CD14-positive monocyte (primary cell): ENCODE data around the gene TNIK. TPM values are rescaled to one million over a fixed set of nuclear protein-coding genes. Genes with fewer than 3 reads are reported as not detected.

Experiments used
- DNase-seq, 3 donors: peaks; one replicate each; pipeline ENCODE4 v3.0.0-alpha.2; 2011 to 2022
- H2AFZ ChIP-seq: 2 replicates; pipeline ENCODE4 v1.6.0; 2012; ENCODE audit warnings: mild to moderate bottlenecking, low read depth, low read length, inconsistent platforms; ENCODE audit not compliant: insufficient read depth, poor library complexity, severe bottlenecking
- H3K27ac ChIP-seq, 2 donors: 1 replicate in 1 of 2; 2 replicates in 1 of 2; pipeline ENCODE4 v1.5.1; 2012 to 2013; ENCODE audit warnings: low read length in 2 of 2, control low read depth in 1 of 2, inconsistent platforms in 1 of 2, low read depth in 1 of 2, mild to moderate bottlenecking in 1 of 2
- H3K27me3 ChIP-seq, 2 donors: one replicate each; pipeline versions ENCODE4 v1.6.0 to v1.6.1; 2011 to 2013; ENCODE audit warnings: low read length in 2 of 2; ENCODE audit not compliant: control insufficient read depth in 2 of 2, insufficient read depth in 2 of 2
- H3K36me3 ChIP-seq, 2 donors: replicated peaks in 1 of 2; 1 replicate in 1 of 2; 2 replicates in 1 of 2; pipeline versions ENCODE4 v1.5.1 to v1.6.1; 2012 to 2013; ENCODE audit warnings: low read length in 2 of 2, control low read depth in 1 of 2, inconsistent platforms in 1 of 2, mild to moderate bottlenecking in 1 of 2; ENCODE audit not compliant: insufficient read depth in 2 of 2, control insufficient read depth in 1 of 2
- H3K4me1 ChIP-seq, 2 donors: 1 replicate in 1 of 2; 2 replicates in 1 of 2; pipeline versions ENCODE4 v1.5.1 to v1.6.1; 2012 to 2013; ENCODE audit warnings: low read length in 2 of 2, control low read depth in 1 of 2, inconsistent platforms in 1 of 2, mild to moderate bottlenecking in 1 of 2, moderate library complexity in 1 of 2; ENCODE audit not compliant: insufficient read depth in 2 of 2, control insufficient read depth in 1 of 2
- H3K4me2 ChIP-seq: replicated peaks from 2 replicates; pipeline ENCODE3; 2012; ENCODE audit warnings: low read length, moderate library complexity, mild to moderate bottlenecking; ENCODE audit not compliant: poor library complexity, severe bottlenecking; ENCODE audit errors: extremely low read depth
- H3K4me3 ChIP-seq, 3 experiments: fragments of 200-600 bp in 1 of 3; sonication (generic) in 1 of 3; replicated peaks in 1 of 3; 1 replicate in 2 of 3; 2 replicates in 1 of 3; pipeline ENCODE4 v1.5.1; 2011 to 2013; ENCODE audit warnings: low read length in 3 of 3, mild to moderate bottlenecking in 3 of 3, control low read depth in 2 of 3, low read depth in 2 of 3, inconsistent platforms in 1 of 3, moderate library complexity in 1 of 3
- H3K79me2 ChIP-seq: 2 replicates; pipeline ENCODE4 v1.6.0; 2012; ENCODE audit warnings: mild to moderate bottlenecking, control low read depth, inconsistent platforms, low read length, moderate library complexity; ENCODE audit not compliant: insufficient read depth
- H3K9ac ChIP-seq: 2 replicates; pipeline ENCODE4 v1.6.0; 2017; ENCODE audit warnings: low read length, mild to moderate bottlenecking; ENCODE audit not compliant: insufficient read depth, poor library complexity, severe bottlenecking
- H3K9me3 ChIP-seq, 2 donors: replicated peaks in 1 of 2; 1 replicate in 1 of 2; 2 replicates in 1 of 2; pipeline versions ENCODE4 v1.5.1 to v1.6.1; 2012 to 2013; ENCODE audit warnings: low read length in 2 of 2, control low read depth in 1 of 2; ENCODE audit not compliant: control insufficient read depth in 1 of 2, insufficient read depth in 1 of 2
- H4K20me1 ChIP-seq: 2 replicates; pipeline ENCODE4 v1.6.0; 2012; ENCODE audit warnings: mild to moderate bottlenecking, low read length, control low read depth, moderate library complexity; ENCODE audit not compliant: insufficient read depth
- H3K27ac Mint-ChIP-seq, 7 donors: one replicate each; pipeline ENCODE4 v1.8.0; 2020; ENCODE audit warnings: mild to moderate bottlenecking in 7 of 7, mixed read lengths in 7 of 7, moderate library complexity in 6 of 7, inconsistent platforms in 2 of 7
- H3K27me3 Mint-ChIP-seq, 3 donors: one replicate each; pipeline ENCODE4 v1.8.0; 2021 to 2022; ENCODE audit warnings: low read depth in 3 of 3, mild to moderate bottlenecking in 3 of 3, mixed read lengths in 3 of 3, moderate library complexity in 3 of 3, inconsistent platforms in 1 of 3
- H3K36me3 Mint-ChIP-seq, 2 donors: one replicate each; pipeline ENCODE4 v1.8.0; 2020; ENCODE audit warnings: mixed read lengths in 2 of 2, inconsistent platforms in 1 of 2, mild to moderate bottlenecking in 1 of 2
- H3K4me1 Mint-ChIP-seq: one replicate; pipeline ENCODE4 v1.8.0; 2020; ENCODE audit warnings: mild to moderate bottlenecking, mixed read lengths
- H3K4me3 Mint-ChIP-seq, 2 donors: one replicate each; pipeline ENCODE4 v1.8.0; 2020; ENCODE audit warnings: mild to moderate bottlenecking in 2 of 2, mixed read lengths in 2 of 2, moderate library complexity in 1 of 2
- H3K9me3 Mint-ChIP-seq, 7 donors: one replicate each; pipeline ENCODE4 v1.8.0; 2020 to 2022; ENCODE audit warnings: mixed read lengths in 7 of 7, mild to moderate bottlenecking in 6 of 7, moderate library complexity in 6 of 7, inconsistent platforms in 2 of 7
- WGBS: methylation state at CpG from one replicate; pipeline ENCODE4 v1.1.5; 2013; ENCODE audit warnings: missing lambda C conversion rate; ENCODE audit not compliant: insufficient coverage; 5-methylcytosine and 5-hydroxymethylcytosine counted together
- intact Hi-C, 2 donors: fragments of 100-400 bp; cut with micrococcal nuclease; formaldehyde crosslinking; loops; one replicate each; pipeline versions ENCODE4 v1.15.0 to v1.15.1; 2023
- polyA plus RNA-seq, 3 donors: library from polyadenylated mRNA; depleted of rRNA in 1 of 3; unstranded in 2 of 3; stranded (reverse) in 1 of 3; fragments of 300-500 nt in 2 of 3; fragments of >200 nt in 1 of 3; fragmentation: Illumina TruSeq in 2 of 3; gene quantifications; 1 replicate in 2 of 3; 2 replicates in 1 of 3; pipeline ENCODE4 v1.2.3, GENCODE V29; 2012 to 2021
- TF ChIP-seq, protein P1 (sequence below): fragments of 200-600 bp; IDR thresholded peaks from one replicate; pipeline ENCODE4 v1.8.0; 2022; ENCODE audit warnings: antibody characterized with exemption, mild to moderate bottlenecking

The TNIK gene
- polyA plus RNA-seq, 3 donors = 0.36 to 1.8 (median 0.75) TPM

DNA sequence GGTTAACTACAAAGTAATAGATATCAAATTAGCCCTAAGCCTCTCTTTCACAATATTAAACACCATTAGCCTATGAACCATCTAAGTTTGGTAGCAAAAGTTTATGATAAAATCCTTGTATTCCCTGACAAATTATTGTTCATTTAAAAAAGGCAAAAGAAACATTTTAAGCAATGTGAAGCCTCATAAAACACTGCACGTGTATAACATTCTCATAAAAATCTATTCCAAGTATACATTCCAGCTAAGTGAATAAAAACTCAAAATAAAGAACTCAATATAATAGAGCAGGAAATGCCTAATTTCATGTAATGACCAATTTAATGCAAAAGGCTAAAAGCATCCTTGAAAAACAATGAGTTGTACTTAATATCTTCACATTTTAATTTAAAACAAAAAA, 27.7 kb downstream of the TNIK start:
- Mint-ChIP-seq H3K4me1 (no peaks in the 10 kb centered on the region), H3K27ac (no peak overlapping the region), H3K4me3 (no peak overlapping the region), H3K9me3 (no peaks in the 10 kb centered on the region), H3K36me3 (no peaks in the 10 kb centered on the region), H3K27me3 (peaks cover 0 to 1% (median 0%) of the 10 kb centered on the region in 3 donors)
- Histone ChIP-seq H3K9me3 (no peaks in the 10 kb centered on the region), H3K4me3 (no peak overlapping the region), H3K4me2 (no peak overlapping the region), H2AFZ (no peak overlapping the region), H3K9ac (no peak overlapping the region), H3K27ac (no peak overlapping the region), H4K20me1 (no peaks in the 10 kb centered on the region), H3K79me2 (no peaks in the 10 kb centered on the region), H3K4me1 (peaks cover 0 to 6% of the 10 kb centered on the region in 2 donors), H3K36me3 (no peaks in the 10 kb centered on the region), H3K27me3 (no peaks in the 10 kb centered on the region)
- intact Hi-C loops = no loop called here
- no CpG with 5 or more reads among the region's 1 CpG for WGBS
- no peak for DNase-seq
- TF ChIP-seq, protein P1, sequence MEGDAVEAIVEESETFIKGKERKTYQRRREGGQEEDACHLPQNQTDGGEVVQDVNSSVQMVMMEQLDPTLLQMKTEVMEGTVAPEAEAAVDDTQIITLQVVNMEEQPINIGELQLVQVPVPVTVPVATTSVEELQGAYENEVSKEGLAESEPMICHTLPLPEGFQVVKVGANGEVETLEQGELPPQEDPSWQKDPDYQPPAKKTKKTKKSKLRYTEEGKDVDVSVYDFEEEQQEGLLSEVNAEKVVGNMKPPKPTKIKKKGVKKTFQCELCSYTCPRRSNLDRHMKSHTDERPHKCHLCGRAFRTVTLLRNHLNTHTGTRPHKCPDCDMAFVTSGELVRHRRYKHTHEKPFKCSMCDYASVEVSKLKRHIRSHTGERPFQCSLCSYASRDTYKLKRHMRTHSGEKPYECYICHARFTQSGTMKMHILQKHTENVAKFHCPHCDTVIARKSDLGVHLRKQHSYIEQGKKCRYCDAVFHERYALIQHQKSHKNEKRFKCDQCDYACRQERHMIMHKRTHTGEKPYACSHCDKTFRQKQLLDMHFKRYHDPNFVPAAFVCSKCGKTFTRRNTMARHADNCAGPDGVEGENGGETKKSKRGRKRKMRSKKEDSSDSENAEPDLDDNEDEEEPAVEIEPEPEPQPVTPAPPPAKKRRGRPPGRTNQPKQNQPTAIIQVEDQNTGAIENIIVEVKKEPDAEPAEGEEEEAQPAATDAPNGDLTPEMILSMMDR = no peak

DNA sequence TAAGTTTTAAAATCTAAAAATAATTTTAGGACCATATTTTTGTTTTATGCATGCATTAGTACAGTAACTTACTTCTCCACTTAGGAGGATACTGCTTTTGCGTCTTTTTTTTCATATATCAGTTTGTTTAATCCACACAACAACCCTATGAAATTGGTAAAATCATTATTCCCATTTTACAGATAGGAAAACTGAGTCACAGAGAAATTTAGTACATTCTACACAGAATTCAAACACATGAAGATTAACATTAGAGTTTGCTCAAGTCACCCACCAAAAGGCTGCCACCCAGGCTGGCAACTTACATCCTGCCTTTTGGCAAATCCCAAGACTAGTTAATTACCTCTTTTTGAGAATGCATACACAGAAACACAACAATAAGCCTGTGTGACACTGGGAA, 28.7 kb downstream of the TNIK start:
- Histone ChIP-seq H3K4me3 (no peak overlapping the region), H2AFZ (no peak overlapping the region), H3K9me3 (no peaks in the 10 kb centered on the region), H3K36me3 (no peaks in the 10 kb centered on the region), H3K27me3 (no peaks in the 10 kb centered on the region), H3K27ac (no peak overlapping the region), H4K20me1 (no peaks in the 10 kb centered on the region), H3K79me2 (no peaks in the 10 kb centered on the region), H3K4me1 (peaks cover 0 to 6% of the 10 kb centered on the region in 2 donors), H3K4me2 (no peak overlapping the region), H3K9ac (no peak overlapping the region)
- no peak for DNase-seq
- whole genome bisulfite sequencing = no CpG with 5 or more reads among the region's 1 CpG
- intact Hi-C loops = no loop called here
- no peaks in the 10 kb centered on the region for H3K36me3 Mint-ChIP-seq
- H3K9me3 Mint-ChIP-seq = peaks cover 0 to 1% (median 0%) of the 10 kb centered on the region in 7 donors
- TF ChIP-seq, protein P1 = no peak
- H3K4me3 Mint-ChIP-seq = no peak overlapping the region
- H3K27ac Mint-ChIP-seq = no peak overlapping the region
- H3K4me1 Mint-ChIP-seq = no peaks in the 10 kb centered on the region
- H3K27me3 Mint-ChIP-seq = peaks cover 0 to 1% (median 0%) of the 10 kb centered on the region in 3 donors
